GM12878 (cell line): Measurements from ENCODE around the gene GABPA. TPM values are rescaled to one million over a fixed set of nuclear protein-coding genes. Genes with fewer than 3 reads are reported as not detected.

ENCODE experiments used
- ATAC-seq: fragments of 200-7000 bp; cut with Tn5 transposase; 3 replicates; pipeline ENCODE4 v1.9.1; 2020; ENCODE audit warnings: mild to moderate bottlenecking, moderate library complexity
- BruUV-seq: library from RNA; stranded (reverse); fragments of 400-500 nt; replicated peaks from 2 replicates; lab custom pipeline; 2021; lab: Mats Ljungman, UMichigan
- CTCF ChIA-PET: fragments of 300-600 bp; sonication (Branson Sonifier 250); formaldehyde crosslinking; extraction: SDS; loops from one replicate; lab custom pipeline; 2021; ENCODE audit warnings: inconsistent platforms; lab: Yijun Ruan, JAX
- POLR2A ChIA-PET: fragments of 350-600 bp; formaldehyde crosslinking; extraction: SDS; loops from one replicate; lab custom pipeline; 2021; ENCODE audit warnings: inconsistent platforms; lab: Charles Lee
- RAD21 ChIA-PET: fragments of 300-600 bp; sonication (Branson Sonifier 250); formaldehyde crosslinking; loops from one replicate; lab custom pipeline; 2023; ENCODE audit warnings: antibody characterized with exemption; ENCODE audit not compliant: unreplicated experiment; lab: Charles Lee
- SMC1A ChIA-PET: fragments of 300-600 bp; sonication (Branson Sonifier 250); formaldehyde crosslinking; loops from one replicate; lab custom pipeline; 2023; ENCODE audit not compliant: unreplicated experiment, uncharacterized antibody; lab: Charles Lee
- DNase-seq: peaks from one replicate; pipeline ENCODE4 v3.0.0-alpha.2; 2011; ENCODE audit warnings: low read depth, low spot score
- FAIRE-seq: peaks from 3 replicates; lab custom pipeline; 2011; peaks lifted over from hg19 to GRCh38; lab: Jason Lieb, UNC
- H2AFZ ChIP-seq: 2 replicates; pipeline ENCODE4 v1.6.0; 2011; ENCODE audit warnings: low read depth, low read length, control low read depth; ENCODE audit not compliant: control insufficient read depth
- H3K27ac ChIP-seq: 2 replicates; pipeline ENCODE4 v1.5.1; 2011; ENCODE audit warnings: control low read depth; ENCODE audit not compliant: control insufficient read depth, insufficient read depth
- H3K27me3 ChIP-seq, 2 experiments: replicated peaks in 1 of 2; 2 replicates each; pipeline versions ENCODE4 v1.6.0 to v1.6.1; 2011; ENCODE audit warnings: low read length in 1 of 2; ENCODE audit not compliant: control insufficient read depth in 2 of 2, insufficient read depth in 2 of 2
- H3K36me3 ChIP-seq, 2 experiments: 2 replicates each; pipeline ENCODE4 v1.5.1; 2011; ENCODE audit warnings: low read length in 1 of 2; ENCODE audit not compliant: control insufficient read depth in 2 of 2, insufficient read depth in 2 of 2
- H3K4me1 ChIP-seq: 2 replicates; pipeline ENCODE4 v1.6.1; 2011; ENCODE audit warnings: mild to moderate bottlenecking, low read length, moderate library complexity, mixed read lengths; ENCODE audit not compliant: control insufficient read depth, insufficient read depth
- H3K4me2 ChIP-seq: 2 replicates; pipeline ENCODE4 v1.6.0; 2011; ENCODE audit warnings: control low read depth; ENCODE audit not compliant: control insufficient read depth, insufficient read depth
- H3K4me3 ChIP-seq: fragments of 200-600 bp; sonication (generic); 2 replicates; pipeline ENCODE4 v1.5.1; 2016
- H3K79me2 ChIP-seq: 2 replicates; pipeline ENCODE4 v1.6.0; 2011; ENCODE audit warnings: low read length; ENCODE audit not compliant: control insufficient read depth, insufficient read depth
- H3K9ac ChIP-seq: 2 replicates; pipeline ENCODE4 v1.8.0; 2011; ENCODE audit warnings: low read length, control low read depth, mixed read lengths; ENCODE audit not compliant: control insufficient read depth, insufficient read depth
- H3K9me3 ChIP-seq: replicated peaks from 3 replicates; pipeline ENCODE4 v1.5.1; 2011; ENCODE audit warnings: mild to moderate bottlenecking, low read length; ENCODE audit not compliant: control insufficient read depth, insufficient read depth
- H4K20me1 ChIP-seq: 2 replicates; pipeline ENCODE4 v1.6.0; 2011; ENCODE audit not compliant: control insufficient read depth, insufficient read depth
- CTCF ChIP-seq, 3 experiments: IDR thresholded peaks in 2 of 3; conservative IDR thresholded peaks in 1 of 3; 2 replicates each; pipeline ENCODE4 v1.5.1; 2011; ENCODE audit warnings: low read depth in 3 of 3, low read length in 3 of 3, mild to moderate bottlenecking in 3 of 3, control low read depth in 2 of 3, moderate library complexity in 2 of 3, inconsistent platforms in 1 of 3, mixed read lengths in 1 of 3; ENCODE audit not compliant: control insufficient read depth in 2 of 3, insufficient read depth in 1 of 3; ENCODE audit errors: extremely low read depth in 1 of 3
- GABPA ChIP-seq: IDR thresholded peaks from 2 replicates; pipeline ENCODE4 v1.6.1; 2014; ENCODE audit warnings: antibody characterized with exemption, low read depth, mild to moderate bottlenecking, inconsistent platforms
- HDGF ChIP-seq: fragments of 450-650 bp; IDR thresholded peaks from 2 replicates; pipeline ENCODE4 v1.6.1; 2016; ENCODE audit warnings: antibody characterized with exemption
- NFXL1 ChIP-seq: fragments of 450-650 bp; IDR thresholded peaks from 2 replicates; pipeline ENCODE4 v1.6.1; 2017; ENCODE audit warnings: antibody characterized with exemption, mild to moderate bottlenecking, borderline replicate concordance
- POLR2AphosphoS5 ChIP-seq: IDR thresholded peaks from 2 replicates; pipeline ENCODE4 v1.6.1; 2011; ENCODE audit warnings: mild to moderate bottlenecking, low read length, inconsistent platforms
- RB1 ChIP-seq: fragments of 450-650 bp; formaldehyde crosslinking; IDR thresholded peaks from 2 replicates; pipeline ENCODE4 v1.6.1; 2017; ENCODE audit warnings: mild to moderate bottlenecking, borderline replicate concordance
- RBBP5 ChIP-seq: fragments of 200-600 bp; sonication (generic); conservative IDR thresholded peaks from 2 replicates; pipeline ENCODE4 v1.6.1; 2016
- RELB ChIP-seq: fragments of 450-650 bp; IDR thresholded peaks from 2 replicates; pipeline ENCODE4 v1.6.1; 2017; ENCODE audit warnings: low read depth, mild to moderate bottlenecking, moderate library complexity
- TAF1 ChIP-seq: IDR thresholded peaks from 2 replicates; pipeline ENCODE4 v1.6.1; 2011; ENCODE audit warnings: mild to moderate bottlenecking, low read depth, low read length, borderline replicate concordance
- TCF7 ChIP-seq: IDR thresholded peaks from 2 replicates; pipeline ENCODE4 v1.6.1; 2014; ENCODE audit warnings: antibody characterized with exemption, borderline replicate concordance
- ZBED1 ChIP-seq: IDR thresholded peaks from 2 replicates; pipeline ENCODE4 v1.6.1; 2016; ENCODE audit warnings: borderline replicate concordance
- ZBTB4 ChIP-seq: fragments of 450-650 bp; formaldehyde crosslinking; IDR thresholded peaks from 2 replicates; pipeline ENCODE4 v1.4.0; 2022; ENCODE audit warnings: mild to moderate bottlenecking, moderate library complexity
- ZNF274 ChIP-seq: IDR thresholded peaks from one replicate; pipeline ENCODE4 v1.8.0; 2011; ENCODE audit not compliant: insufficient read length, insufficient read depth
- WGBS: methylation state at CpG from one replicate; pipeline ENCODE4 v1.1.6; 2016; ENCODE audit warnings: low lambda C conversion rate; ENCODE audit not compliant: insufficient replicate concordance, insufficient coverage; ENCODE audit errors: missing lambda C conversion rate; 5-methylcytosine and 5-hydroxymethylcytosine counted together
- in situ Hi-C: fragments of 300-500 bp; cut with MboI; formaldehyde crosslinking; loops from 9 replicates; pipeline ENCODE4 v1.14.3; 2018; ENCODE audit warnings: mixed read lengths
- intact Hi-C: fragments of 100-400 bp; cut with micrococcal nuclease; formaldehyde crosslinking; loops from one replicate; pipeline ENCODE4 v1.14.2; 2022; ENCODE audit not compliant: unreplicated experiment
- polyA plus RNA-seq, 11 experiments: library from polyadenylated mRNA; depleted of rRNA in 4 of 11; unstranded in 6 of 11; stranded (reverse) in 5 of 11; fragments of >200 nt; fragmentation: Nextera tagmentation in 4 of 11; fragmentation: Illumina TruSeq in 1 of 11; extraction: Ambion mirVana in 4 of 11; extraction: Trizol in 1 of 11; gene quantifications; 1 replicate in 1 of 11; 2 replicates in 10 of 11; pipeline versions ENCODE4 v1.2.1 to v1.2.3, GENCODE V29; 2011 to 2016; ENCODE audit warnings: inconsistent platforms in 2 of 11, missing spikeins in 2 of 11, low read depth in 1 of 11
- total RNA-seq, 4 experiments: library from RNA; depleted of rRNA in 3 of 4; stranded (reverse); fragments of >200 nt in 3 of 4; fragmentation: Illumina TruSeq in 1 of 4; extraction: Trizol in 1 of 4; gene quantifications; 2 replicates each; pipeline versions ENCODE4 v1.2.1 to v1.2.3, GENCODE V29; 2013 to 2021

Gene GABPA
- total and polyA plus RNA-seq, 10 of the 15 experiments (the other 5 are each of a cell fraction or from before 2014, with no cell fraction given): 7.6 to 25.6 (median 22.9) TPM

GRCh38 chr21:25788677-25789076 lies 53.9 kb downstream of the GABPA start:
- TF ChIP-seq CTCF (IDR thresholded peaks at IDR 0.05 in 2 of 3, conservative IDR thresholded peaks at IDR 0.05 in 1 of 3; ENCODE audit: control insufficient read depth in 2 of 3, extremely low read depth in 1 of 3, insufficient read depth in 1 of 3, low read depth in 3 of 3, low read length in 3 of 3) (no peak), GABPA (no peak), ZNF274 (no peak), TAF1 (no peak), ZBED1 (no peak), RELB (no peak), POLR2AphosphoS5 (no peak), RBBP5 (no peak), HDGF (no peak), ZBTB4 (no peak), NFXL1 (no peak), RB1 (no peak), TCF7 (no peak)
- TF ChIP-seq, all 136 proteins: peak for 0
- Histone ChIP-seq H3K9ac (no peak overlapping the region), H3K27me3 (no peaks in the 10 kb centered on the region), H3K79me2 (no peaks in the 10 kb centered on the region), H2AFZ (no peak overlapping the region), H3K4me1 (no peaks in the 10 kb centered on the region), H3K27ac (no peak overlapping the region), H3K4me2 (no peak overlapping the region), H3K9me3 (no peaks in the 10 kb centered on the region), H4K20me1 (no peaks in the 10 kb centered on the region), H3K4me3 (no peak overlapping the region), H3K36me3 (no peaks in the 10 kb centered on the region)
- ChIA-PET SMC1A (interaction anchor here (1.9 kb wide), 1 partner anchor 10 kb away, joined by 7 read pairs; no protein-coding TSS in a partner anchor), RAD21 (no interaction called here), CTCF (no interaction called here), POLR2A (interaction anchor here (1.2 kb wide), 1 partner anchor 281 kb away, joined by 3 read pairs; no protein-coding TSS in a partner anchor)
- ATAC-seq: no peak
- FAIRE-seq: no peak
- in situ Hi-C loops: no loop called here
- intact Hi-C loops: no loop called here
- DNase-seq: no peak
- BruUV-seq: no TSS peak
- 36% methylated on average over 6 of the region's 6 CpGs for WGBS
